ENCODE results near the gene WWOX. TPM values are rescaled to one million over a fixed set of nuclear protein-coding genes. Genes with fewer than 3 reads are reported as not detected.

WWOX gene
- total and polyA plus RNA-seq, 2 of the 13 experiments (the other 11 are each of a cell fraction or from before 2014, with no cell fraction given) = 9.1 to 37.4 TPM

DNA sequence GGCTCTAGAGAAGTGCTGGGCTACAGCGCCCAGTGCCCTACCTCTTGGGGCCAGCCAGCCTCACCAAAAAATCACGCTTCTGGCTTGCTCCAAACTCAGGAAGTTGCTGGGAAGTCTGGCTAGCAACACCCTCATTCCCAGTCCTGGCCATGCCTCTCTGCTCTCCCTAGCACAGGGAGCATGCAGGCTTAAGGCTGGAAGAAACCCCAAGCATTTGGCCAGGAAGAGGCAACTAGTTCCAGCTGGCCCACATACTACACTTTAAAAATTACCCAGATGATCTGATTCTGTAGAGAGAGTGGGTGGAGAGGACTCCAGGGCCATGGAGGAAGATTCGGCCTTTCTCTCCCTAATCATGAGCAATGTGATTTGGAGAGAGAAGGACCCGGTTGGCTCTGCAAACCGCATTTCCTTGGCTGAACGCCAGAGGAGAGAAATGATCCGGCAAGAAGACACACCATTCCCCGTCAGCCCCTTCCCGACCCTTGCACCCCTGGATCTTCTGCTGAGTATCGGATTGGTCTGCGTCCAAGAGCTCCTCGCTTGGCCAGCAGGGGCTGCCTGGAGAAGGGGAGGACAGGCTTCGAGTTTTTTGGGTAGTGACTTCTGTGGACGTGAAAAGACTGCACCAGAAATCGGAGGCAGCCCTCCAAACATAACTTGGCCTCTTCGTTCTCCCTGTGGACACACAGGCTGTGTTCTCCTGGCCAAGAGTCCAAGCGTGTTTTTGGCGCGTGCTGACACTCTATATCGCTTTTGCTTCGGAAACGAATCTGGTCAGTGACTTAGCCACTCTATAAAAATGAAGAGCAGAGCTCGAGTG is 406.3 kb downstream of the WWOX start (continued):
- TF ChIP-seq PLRG1 (conservative IDR thresholded peaks at IDR 0.05) = no peak
- TF ChIP-seq TMF1 (CRISPR knock-in tag; IDR thresholded peaks at IDR 0.05; ENCODE audit: low read depth) = no peak
- TF ChIP-seq ZNF124 (CRISPR knock-in tag; IDR thresholded peaks at IDR 0.05) = no peak
- peak; percentile 41; the same call in 1 of the 2 replicates for TF ChIP-seq GFI1 (CRISPR knock-in tag; IDR thresholded peaks at IDR 0.05; ENCODE audit: borderline replicate concordance)
- no peak for TF ChIP-seq CBX5 (CRISPR knock-in tag; IDR thresholded peaks at IDR 0.05; ENCODE audit: borderline replicate concordance)
- TF ChIP-seq, protein P1, sequence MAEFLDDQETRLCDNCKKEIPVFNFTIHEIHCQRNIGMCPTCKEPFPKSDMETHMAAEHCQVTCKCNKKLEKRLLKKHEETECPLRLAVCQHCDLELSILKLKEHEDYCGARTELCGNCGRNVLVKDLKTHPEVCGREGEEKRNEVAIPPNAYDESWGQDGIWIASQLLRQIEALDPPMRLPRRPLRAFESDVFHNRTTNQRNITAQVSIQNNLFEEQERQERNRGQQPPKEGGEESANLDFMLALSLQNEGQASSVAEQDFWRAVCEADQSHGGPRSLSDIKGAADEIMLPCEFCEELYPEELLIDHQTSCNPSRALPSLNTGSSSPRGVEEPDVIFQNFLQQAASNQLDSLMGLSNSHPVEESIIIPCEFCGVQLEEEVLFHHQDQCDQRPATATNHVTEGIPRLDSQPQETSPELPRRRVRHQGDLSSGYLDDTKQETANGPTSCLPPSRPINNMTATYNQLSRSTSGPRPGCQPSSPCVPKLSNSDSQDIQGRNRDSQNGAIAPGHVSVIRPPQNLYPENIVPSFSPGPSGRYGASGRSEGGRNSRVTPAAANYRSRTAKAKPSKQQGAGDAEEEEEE (CRISPR knock-in tag; IDR thresholded peaks at IDR 0.05; ENCODE audit: borderline replicate concordance) = no peak
- TF ChIP-seq ZNF589 (CRISPR knock-in tag; conservative IDR thresholded peaks at IDR 0.05) = no peak
- TF ChIP-seq ZSCAN30 (CRISPR knock-in tag; IDR thresholded peaks at IDR 0.05) = no peak
- no peak for TF ChIP-seq ZEB1 (IDR thresholded peaks at IDR 0.05; ENCODE audit: insufficient replicate concordance, low read depth)
- TF ChIP-seq SALL2 (CRISPR knock-in tag; IDR thresholded peaks at IDR 0.05) = no peak
- no peak for TF ChIP-seq CHD2 (IDR thresholded peaks at IDR 0.05; ENCODE audit: low read depth, low read length)
- no peak for TF ChIP-seq ZNF367 (CRISPR knock-in tag; IDR thresholded peaks at IDR 0.05; ENCODE audit: borderline replicate concordance)
- peak; percentile 58 for TF ChIP-seq MED1 (CRISPR knock-in tag; IDR thresholded peaks at IDR 0.05)
- TF ChIP-seq ZC3H13 (CRISPR knock-in tag; IDR thresholded peaks at IDR 0.05) = no peak; the same call in 1 of the 2 replicates
- TF ChIP-seq ZSCAN9 (CRISPR knock-in tag; IDR thresholded peaks at IDR 0.05; ENCODE audit: borderline replicate concordance) = no peak
- TF ChIP-seq ZNF619 (CRISPR knock-in tag; IDR thresholded peaks at IDR 0.05) = no peak
- TF ChIP-seq, protein P2, sequence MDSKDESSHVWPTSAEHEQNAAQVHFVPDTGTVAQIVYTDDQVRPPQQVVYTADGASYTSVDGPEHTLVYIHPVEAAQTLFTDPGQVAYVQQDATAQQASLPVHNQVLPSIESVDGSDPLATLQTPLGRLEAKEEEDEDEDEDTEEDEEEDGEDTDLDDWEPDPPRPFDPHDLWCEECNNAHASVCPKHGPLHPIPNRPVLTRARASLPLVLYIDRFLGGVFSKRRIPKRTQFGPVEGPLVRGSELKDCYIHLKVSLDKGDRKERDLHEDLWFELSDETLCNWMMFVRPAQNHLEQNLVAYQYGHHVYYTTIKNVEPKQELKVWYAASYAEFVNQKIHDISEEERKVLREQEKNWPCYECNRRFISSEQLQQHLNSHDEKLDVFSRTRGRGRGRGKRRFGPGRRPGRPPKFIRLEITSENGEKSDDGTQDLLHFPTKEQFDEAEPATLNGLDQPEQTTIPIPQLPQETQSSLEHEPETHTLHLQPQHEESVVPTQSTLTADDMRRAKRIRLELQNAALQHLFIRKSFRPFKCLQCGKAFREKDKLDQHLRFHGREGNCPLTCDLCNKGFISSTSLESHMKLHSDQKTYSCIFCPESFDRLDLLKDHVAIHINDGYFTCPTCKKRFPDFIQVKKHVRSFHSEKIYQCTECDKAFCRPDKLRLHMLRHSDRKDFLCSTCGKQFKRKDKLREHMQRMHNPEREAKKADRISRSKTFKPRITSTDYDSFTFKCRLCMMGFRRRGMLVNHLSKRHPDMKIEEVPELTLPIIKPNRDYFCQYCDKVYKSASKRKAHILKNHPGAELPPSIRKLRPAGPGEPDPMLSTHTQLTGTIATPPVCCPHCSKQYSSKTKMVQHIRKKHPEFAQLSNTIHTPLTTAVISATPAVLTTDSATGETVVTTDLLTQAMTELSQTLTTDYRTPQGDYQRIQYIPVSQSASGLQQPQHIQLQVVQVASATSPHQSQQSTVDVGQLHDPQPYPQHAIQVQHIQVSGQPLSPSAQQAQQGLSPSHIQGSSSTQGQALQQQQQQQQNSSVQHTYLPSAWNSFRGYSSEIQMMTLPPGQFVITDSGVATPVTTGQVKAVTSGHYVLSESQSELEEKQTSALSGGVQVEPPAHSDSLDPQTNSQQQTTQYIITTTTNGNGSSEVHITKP (CRISPR knock-in tag; IDR thresholded peaks at IDR 0.05; ENCODE audit: low read depth) = no peak
- TF ChIP-seq, protein P3, sequence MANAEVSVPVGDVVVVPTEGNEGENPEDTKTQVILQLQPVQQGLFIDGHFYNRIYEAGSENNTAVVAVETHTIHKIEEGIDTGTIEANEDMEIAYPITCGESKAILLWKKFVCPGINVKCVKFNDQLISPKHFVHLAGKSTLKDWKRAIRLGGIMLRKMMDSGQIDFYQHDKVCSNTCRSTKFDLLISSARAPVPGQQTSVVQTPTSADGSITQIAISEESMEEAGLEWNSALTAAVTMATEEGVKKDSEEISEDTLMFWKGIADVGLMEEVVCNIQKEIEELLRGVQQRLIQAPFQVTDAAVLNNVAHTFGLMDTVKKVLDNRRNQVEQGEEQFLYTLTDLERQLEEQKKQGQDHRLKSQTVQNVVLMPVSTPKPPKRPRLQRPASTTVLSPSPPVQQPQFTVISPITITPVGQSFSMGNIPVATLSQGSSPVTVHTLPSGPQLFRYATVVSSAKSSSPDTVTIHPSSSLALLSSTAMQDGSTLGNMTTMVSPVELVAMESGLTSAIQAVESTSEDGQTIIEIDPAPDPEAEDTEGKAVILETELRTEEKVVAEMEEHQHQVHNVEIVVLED (CRISPR knock-in tag; IDR thresholded peaks at IDR 0.05; ENCODE audit: borderline replicate concordance) = no peak
- TF ChIP-seq, protein P4, sequence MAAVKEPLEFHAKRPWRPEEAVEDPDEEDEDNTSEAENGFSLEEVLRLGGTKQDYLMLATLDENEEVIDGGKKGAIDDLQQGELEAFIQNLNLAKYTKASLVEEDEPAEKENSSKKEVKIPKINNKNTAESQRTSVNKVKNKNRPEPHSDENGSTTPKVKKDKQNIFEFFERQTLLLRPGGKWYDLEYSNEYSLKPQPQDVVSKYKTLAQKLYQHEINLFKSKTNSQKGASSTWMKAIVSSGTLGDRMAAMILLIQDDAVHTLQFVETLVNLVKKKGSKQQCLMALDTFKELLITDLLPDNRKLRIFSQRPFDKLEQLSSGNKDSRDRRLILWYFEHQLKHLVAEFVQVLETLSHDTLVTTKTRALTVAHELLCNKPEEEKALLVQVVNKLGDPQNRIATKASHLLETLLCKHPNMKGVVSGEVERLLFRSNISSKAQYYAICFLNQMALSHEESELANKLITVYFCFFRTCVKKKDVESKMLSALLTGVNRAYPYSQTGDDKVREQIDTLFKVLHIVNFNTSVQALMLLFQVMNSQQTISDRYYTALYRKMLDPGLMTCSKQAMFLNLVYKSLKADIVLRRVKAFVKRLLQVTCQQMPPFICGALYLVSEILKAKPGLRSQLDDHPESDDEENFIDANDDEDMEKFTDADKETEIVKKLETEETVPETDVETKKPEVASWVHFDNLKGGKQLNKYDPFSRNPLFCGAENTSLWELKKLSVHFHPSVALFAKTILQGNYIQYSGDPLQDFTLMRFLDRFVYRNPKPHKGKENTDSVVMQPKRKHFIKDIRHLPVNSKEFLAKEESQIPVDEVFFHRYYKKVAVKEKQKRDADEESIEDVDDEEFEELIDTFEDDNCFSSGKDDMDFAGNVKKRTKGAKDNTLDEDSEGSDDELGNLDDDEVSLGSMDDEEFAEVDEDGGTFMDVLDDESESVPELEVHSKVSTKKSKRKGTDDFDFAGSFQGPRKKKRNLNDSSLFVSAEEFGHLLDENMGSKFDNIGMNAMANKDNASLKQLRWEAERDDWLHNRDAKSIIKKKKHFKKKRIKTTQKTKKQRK (IDR thresholded peaks at IDR 0.05; ENCODE audit: low read length) = no peak
